ENCODE results near the gene LIG4.

GRCh38 chr13:108225440-108225839, 10.1 kb upstream of the LIG4 start:
- TF ChIP-seq ELF4 (CRISPR knock-in tag; IDR thresholded peaks at IDR 0.05; ENCODE audit: low read depth), result no peak
- TF ChIP-seq ATF3 (CRISPR knock-in tag; conservative IDR thresholded peaks at IDR 0.05), result no peak
- no peak for TF ChIP-seq ZBTB43 (CRISPR knock-in tag; IDR thresholded peaks at IDR 0.05)
- no peak for TF ChIP-seq TP53 (CRISPR knock-in tag; IDR thresholded peaks at IDR 0.05)
- no peak for TF ChIP-seq GABPB1 (CRISPR knock-in tag; IDR thresholded peaks at IDR 0.05)
